Activated B cell treated with CpG ODN at 0.5 μM for 24 hours (primary cell): ENCODE measurements around the gene GRIK4. TPM values are rescaled to one million over a fixed set of nuclear protein-coding genes. Genes with fewer than 3 reads are reported as not detected.

Experiments used
- ATAC-seq: fragments of 200-7000 bp; cut with Tn5 transposase; one replicate; pipeline ENCODE4 v1.10.0; 2021; ENCODE audit warnings: low read depth, mild to moderate bottlenecking, moderate library complexity
- CTCF ChIA-PET: fragments of 350-600 bp; sonication (Branson Sonifier 250); formaldehyde crosslinking; loops from one replicate; lab custom pipeline; 2021; ENCODE audit warnings: antibody characterized with exemption; lab: Charles Lee
- POLR2A ChIA-PET: fragments of 350-600 bp; sonication (Branson Sonifier 250); formaldehyde crosslinking; loops from one replicate; lab custom pipeline; 2021; ENCODE audit warnings: antibody characterized with exemption; lab: Charles Lee
- DNase-seq: peaks from one replicate; pipeline ENCODE4 v3.0.0; 2022
- H3K27ac Mint-ChIP-seq: one replicate; pipeline ENCODE4 v1.8.0; 2020; ENCODE audit warnings: mixed read lengths
- H3K27me3 Mint-ChIP-seq: one replicate; pipeline ENCODE4 v1.8.0; 2021; ENCODE audit warnings: mixed read lengths
- H3K36me3 Mint-ChIP-seq: one replicate; pipeline ENCODE4 v1.8.0; 2021; ENCODE audit warnings: low read depth, mixed read lengths
- H3K4me1 Mint-ChIP-seq: one replicate; pipeline ENCODE4 v1.8.0; 2021; ENCODE audit warnings: mixed read lengths
- H3K4me3 Mint-ChIP-seq: one replicate; pipeline ENCODE4 v1.8.0; 2020; ENCODE audit warnings: mild to moderate bottlenecking, mixed read lengths
- H3K9me3 Mint-ChIP-seq: one replicate; pipeline ENCODE4 v1.8.0; 2020; ENCODE audit warnings: mixed read lengths
- CTCF ChIP-seq: fragments of 200-600 bp; IDR thresholded peaks from one replicate; pipeline ENCODE4 v1.8.0; 2022; ENCODE audit warnings: antibody characterized with exemption, mild to moderate bottlenecking
- intact Hi-C: fragments of 100-400 bp; cut with micrococcal nuclease; formaldehyde crosslinking; loops from one replicate; pipeline ENCODE4 v1.15.1; 2024
- total RNA-seq: library from RNA; stranded (reverse); gene quantifications from 2 replicates; pipeline ENCODE4 v1.2.3, GENCODE V29; 2022

The GRIK4 gene
- total RNA-seq, result 0.05 TPM in 1 of 2 replicates, not detected in the other

- intact Hi-C loops, result loop anchor here (1.0 kb wide), 6 partner anchors 174 to 1080 kb away; no protein-coding TSS in a partner anchor
- TF ChIP-seq CTCF, result peak; percentile 20
- CTCF ChIA-PET, result interaction anchor here (0.6 to 2.1 kb wide), 7 partner anchors 15 to 1080 kb away, joined by 3 to 32 read pairs (median 4); no protein-coding TSS in a partner anchor
- Mint-ChIP-seq H3K4me1 (peaks cover 3% of the 10 kb centered on the region), H3K27ac (no peak within 1 kb of the TSS), H3K27me3 (peaks cover 51% of the 10 kb centered on the region), H3K4me3 (peak within 1 kb of the TSS; percentile 58), H3K36me3 (no peaks in the 10 kb centered on the region), H3K9me3 (no peaks in the 10 kb centered on the region)
- DNase-seq, result peak; percentile 81
- peak; percentile 94 for ATAC-seq
- POLR2A ChIA-PET, result no interaction called here
Observed at GRCh38 chr11:120511116-120511819, at the start of gene GRIK4. Gene GRIK4 (plus strand): TSS chr11:120511748. CDS start chr11:120660319, 148,571 bp downstream.

GRCh38 chr11:120462825-120463224, 48.7 kb upstream of the GRIK4 start:
- DNase-seq, result no peak
- H3K4me3 Mint-ChIP-seq, result no peak overlapping the region
- H3K27ac Mint-ChIP-seq, result no peak overlapping the region
- intact Hi-C loops, result no loop called here
- H3K9me3 Mint-ChIP-seq, result no peaks in the 10 kb centered on the region
- H3K4me1 Mint-ChIP-seq, result no peaks in the 10 kb centered on the region
- H3K36me3 Mint-ChIP-seq, result peaks cover 75% of the 10 kb centered on the region
- ATAC-seq, result no peak
- no peaks in the 10 kb centered on the region for H3K27me3 Mint-ChIP-seq
- ChIA-PET POLR2A (no interaction called here), CTCF (no interaction called here)
- TF ChIP-seq CTCF, result no peak

- Mint-ChIP-seq H3K4me1 (no peaks in the 10 kb centered on the region), H3K27ac (no peak overlapping the region), H3K36me3 (peaks cover 72% of the 10 kb centered on the region), H3K4me3 (no peak overlapping the region), H3K27me3 (no peaks in the 10 kb centered on the region), H3K9me3 (no peaks in the 10 kb centered on the region)
- ATAC-seq (no peak), DNase-seq (no peak)
- intact Hi-C loops, result no loop called here
- ChIA-PET POLR2A (no interaction called here), CTCF (no interaction called here)
- no peak for TF ChIP-seq CTCF
Observed at GRCh38 chr11:120465921-120466534, 45.5 kb upstream of the GRIK4 start.

- peaks cover 63% of the 10 kb centered on the region for H3K36me3 Mint-ChIP-seq
- no peak for DNase-seq
- POLR2A ChIA-PET, result no interaction called here
- CTCF ChIA-PET, result no interaction called here
- no peak for TF ChIP-seq CTCF
- no peaks in the 10 kb centered on the region for H3K9me3 Mint-ChIP-seq
- H3K27me3 Mint-ChIP-seq, result no peaks in the 10 kb centered on the region
- no peak for ATAC-seq
- no peak overlapping the region for H3K27ac Mint-ChIP-seq
- no peaks in the 10 kb centered on the region for H3K4me1 Mint-ChIP-seq
- intact Hi-C loops, result no loop called here
- H3K4me3 Mint-ChIP-seq, result no peak overlapping the region
Observed at GRCh38 chr11:120467627-120468026, 43.9 kb upstream of the GRIK4 start.

- CTCF ChIA-PET, result no interaction called here
- Mint-ChIP-seq H3K4me3 (no peak overlapping the region), H3K36me3 (peaks cover 55% of the 10 kb centered on the region), H3K27ac (no peak overlapping the region), H3K9me3 (no peaks in the 10 kb centered on the region), H3K27me3 (no peaks in the 10 kb centered on the region), H3K4me1 (no peaks in the 10 kb centered on the region)
- ATAC-seq, result no peak
- no peak for DNase-seq
- TF ChIP-seq CTCF, result no peak
- intact Hi-C loops, result no loop called here
- POLR2A ChIA-PET, result no interaction called here
Observed at GRCh38 chr11:120471131-120471530, 40.4 kb upstream of the GRIK4 start.
